ENCODE data around the gene OPN3. TPM values are rescaled to one million over a fixed set of nuclear protein-coding genes. Genes with fewer than 3 reads are reported as not detected.

OPN3 gene
- polyA plus RNA-seq, 1 donor (not counting 4 experiments of a cell fraction or from before 2014, with no cell fraction given): 48.4 TPM

DNA sequence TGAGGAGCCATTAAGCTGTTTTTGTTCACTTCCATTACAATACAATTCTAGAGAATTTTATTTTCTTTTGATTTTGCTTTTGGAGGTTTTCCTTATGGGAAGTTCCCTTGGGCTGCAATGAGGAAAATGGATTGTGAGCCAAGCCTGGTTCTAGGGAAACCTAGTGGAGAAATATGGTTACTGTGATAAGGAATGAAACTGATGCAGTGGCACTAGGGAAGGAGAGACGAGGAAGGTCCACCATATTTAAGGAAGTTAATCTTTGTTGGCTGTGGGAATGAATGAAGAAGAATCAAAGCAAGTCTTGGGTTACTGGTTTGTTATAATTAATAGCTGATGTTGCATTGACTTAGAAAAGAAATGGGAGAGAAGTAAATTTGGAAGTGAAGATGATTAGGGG lies 28.4 kb downstream of the OPN3 start:
- TF ChIP-seq, protein P1, sequence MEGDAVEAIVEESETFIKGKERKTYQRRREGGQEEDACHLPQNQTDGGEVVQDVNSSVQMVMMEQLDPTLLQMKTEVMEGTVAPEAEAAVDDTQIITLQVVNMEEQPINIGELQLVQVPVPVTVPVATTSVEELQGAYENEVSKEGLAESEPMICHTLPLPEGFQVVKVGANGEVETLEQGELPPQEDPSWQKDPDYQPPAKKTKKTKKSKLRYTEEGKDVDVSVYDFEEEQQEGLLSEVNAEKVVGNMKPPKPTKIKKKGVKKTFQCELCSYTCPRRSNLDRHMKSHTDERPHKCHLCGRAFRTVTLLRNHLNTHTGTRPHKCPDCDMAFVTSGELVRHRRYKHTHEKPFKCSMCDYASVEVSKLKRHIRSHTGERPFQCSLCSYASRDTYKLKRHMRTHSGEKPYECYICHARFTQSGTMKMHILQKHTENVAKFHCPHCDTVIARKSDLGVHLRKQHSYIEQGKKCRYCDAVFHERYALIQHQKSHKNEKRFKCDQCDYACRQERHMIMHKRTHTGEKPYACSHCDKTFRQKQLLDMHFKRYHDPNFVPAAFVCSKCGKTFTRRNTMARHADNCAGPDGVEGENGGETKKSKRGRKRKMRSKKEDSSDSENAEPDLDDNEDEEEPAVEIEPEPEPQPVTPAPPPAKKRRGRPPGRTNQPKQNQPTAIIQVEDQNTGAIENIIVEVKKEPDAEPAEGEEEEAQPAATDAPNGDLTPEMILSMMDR (optimal IDR thresholded peaks at IDR 0.05 in 1 of 3, IDR thresholded peaks at IDR 0.05 in 1 of 3, conservative IDR thresholded peaks at IDR 0.05 in 1 of 3; ENCODE audit: extremely low read depth in 1 of 3, insufficient read depth in 2 of 3, low read length in 3 of 3): no peak
- no peak for TF ChIP-seq EZH2 (IDR thresholded peaks at IDR 0.05; ENCODE audit: low read length)
- H3K9ac ChIP-seq (ENCODE audit: control insufficient read depth, extremely low read depth, insufficient read depth, low read length): peak overlapping the region; percentile 54
- H4K20me1 ChIP-seq (ENCODE audit: control insufficient read depth, extremely low read depth, insufficient read depth, low read length): no peaks in the 10 kb centered on the region
- H3K27me3 ChIP-seq (ENCODE audit: control insufficient read depth, extremely low read depth, insufficient read depth, low read length): no peaks in the 10 kb centered on the region
- no peaks in the 10 kb centered on the region for H3K36me3 ChIP-seq (ENCODE audit: control insufficient read depth in 2 of 2, extremely low read depth in 1 of 2, insufficient read depth in 2 of 2, low read length in 2 of 2)
- no peak overlapping the region for H2AFZ ChIP-seq (ENCODE audit: control insufficient read depth, low read length)
- H3K4me3 ChIP-seq (ENCODE audit: control insufficient read depth in 2 of 3, extremely low read depth in 1 of 3, insufficient read depth in 2 of 3, low read depth in 1 of 3, low read length in 3 of 3): no peak overlapping the region
- no peaks in the 10 kb centered on the region for H3K9me1 ChIP-seq (ENCODE audit: control insufficient read depth, extremely low read depth, insufficient read depth, low read length)
- no peaks in the 10 kb centered on the region for H3K9me3 ChIP-seq (ENCODE audit: control insufficient read depth, low read depth, low read length)
- DNase-seq (ENCODE audit: low read depth, low spot score) (no peak), FAIRE-seq (no peak)
- no peak overlapping the region for H3K4me2 ChIP-seq (ENCODE audit: control insufficient read depth, extremely low read depth, insufficient read depth, low read depth, low read length)
- peaks cover 57% of the 10 kb centered on the region for H3K4me1 ChIP-seq (ENCODE audit: control insufficient read depth, extremely low read depth, insufficient read depth, low read length)
- H3K79me2 ChIP-seq (ENCODE audit: control insufficient read depth, insufficient read depth, low read length): no peaks in the 10 kb centered on the region
- dilution Hi-C loops (cut with MboI; ENCODE audit: extremely low pct_ligation_motif_present, low sequenced_read_pairs): loop anchor here (25.0 kb wide), 1 partner anchor 226 kb away; the partner anchor contains the start of gene EXO1
- peak overlapping the region; percentile 93 for H3K27ac ChIP-seq (ENCODE audit: control insufficient read depth, insufficient read depth, low read length)

DNA sequence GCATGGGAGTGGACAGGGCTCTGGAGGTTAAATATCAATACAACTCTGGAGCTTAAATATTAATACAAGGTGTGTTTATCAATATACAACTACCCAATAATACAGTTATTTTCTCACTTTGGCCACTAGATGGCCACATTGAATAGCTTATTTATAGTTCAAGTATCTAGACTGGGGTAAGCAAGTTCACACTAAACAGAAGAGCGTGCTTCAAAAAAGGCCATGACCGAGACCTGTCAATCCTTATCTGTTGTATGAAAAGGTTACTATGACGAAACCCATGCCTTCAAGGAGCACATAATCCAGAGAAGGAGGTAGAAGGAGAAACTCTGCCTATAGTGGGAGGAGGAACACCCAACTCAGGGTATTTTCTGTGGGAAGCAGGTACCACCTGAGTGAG lies 29.1 kb downstream of the OPN3 start:
- no peaks in the 10 kb centered on the region for H3K9me3 ChIP-seq (ENCODE audit: control insufficient read depth, low read depth, low read length)
- peak overlapping the region; percentile 11 for H3K4me2 ChIP-seq (ENCODE audit: control insufficient read depth, extremely low read depth, insufficient read depth, low read depth, low read length)
- no peaks in the 10 kb centered on the region for H3K27me3 ChIP-seq (ENCODE audit: control insufficient read depth, extremely low read depth, insufficient read depth, low read length)
- H3K9ac ChIP-seq (ENCODE audit: control insufficient read depth, extremely low read depth, insufficient read depth, low read length): no peak overlapping the region
- H4K20me1 ChIP-seq (ENCODE audit: control insufficient read depth, extremely low read depth, insufficient read depth, low read length): no peaks in the 10 kb centered on the region
- DNase-seq (ENCODE audit: low read depth, low spot score) (peak; percentile 56), FAIRE-seq (peak; percentile 71)
- dilution Hi-C loops (cut with MboI; ENCODE audit: extremely low pct_ligation_motif_present, low sequenced_read_pairs): loop anchor here (25.0 kb wide), 1 partner anchor 226 kb away; the partner anchor contains the start of gene EXO1
- TF ChIP-seq, protein P1 (optimal IDR thresholded peaks at IDR 0.05 in 1 of 3, IDR thresholded peaks at IDR 0.05 in 1 of 3, conservative IDR thresholded peaks at IDR 0.05 in 1 of 3; ENCODE audit: extremely low read depth in 1 of 3, insufficient read depth in 2 of 3, low read length in 3 of 3): peak in 2 of 3 experiments; percentile 38 to 52
- no peak for TF ChIP-seq EZH2 (IDR thresholded peaks at IDR 0.05; ENCODE audit: low read length)
- H3K36me3 ChIP-seq (ENCODE audit: control insufficient read depth in 2 of 2, extremely low read depth in 1 of 2, insufficient read depth in 2 of 2, low read length in 2 of 2): no peaks in the 10 kb centered on the region
- no peaks in the 10 kb centered on the region for H3K79me2 ChIP-seq (ENCODE audit: control insufficient read depth, insufficient read depth, low read length)
- H3K4me3 ChIP-seq (ENCODE audit: control insufficient read depth in 2 of 3, extremely low read depth in 1 of 3, insufficient read depth in 2 of 3, low read depth in 1 of 3, low read length in 3 of 3): no peak overlapping the region
- H3K27ac ChIP-seq (ENCODE audit: control insufficient read depth, insufficient read depth, low read length): peak overlapping the region; percentile 93
- peaks cover 64% of the 10 kb centered on the region for H3K4me1 ChIP-seq (ENCODE audit: control insufficient read depth, extremely low read depth, insufficient read depth, low read length)
- H3K9me1 ChIP-seq (ENCODE audit: control insufficient read depth, extremely low read depth, insufficient read depth, low read length): no peaks in the 10 kb centered on the region
- H2AFZ ChIP-seq (ENCODE audit: control insufficient read depth, low read length): no peak overlapping the region

Measured in keratinocyte (primary cell).